ENCODE measurements around the gene CNTNAP2. TPM values are rescaled to one million over a fixed set of nuclear protein-coding genes. Genes with fewer than 3 reads are reported as not detected.

The CNTNAP2 gene
- total RNA-seq, 3 donors from 2014 or later (not counting 1 experiment from before 2014, with no cell fraction given) = 0.18 to 1.1 TPM; not detected in 1

GRCh38 chr7:148230296-148230695 lies 2113.7 kb downstream of the CNTNAP2 start:
- ATAC-seq = no peak
- H3K4me1 ChIP-seq (ENCODE audit: control insufficient read depth, insufficient read depth, low read length) = no peaks in the 10 kb centered on the region
- Mint-ChIP-seq H3K4me1 (no peaks in the 10 kb centered on the region), H3K4me3 (no peak overlapping the region), H3K27ac (no peak overlapping the region), H3K36me3 (no peaks in the 10 kb centered on the region), H3K27me3 (ENCODE audit: low read depth in 2 of 2) (peaks cover 0 to 3% of the 10 kb centered on the region in 2 donors), H3K9me3 (no peaks in the 10 kb centered on the region)
- no peak overlapping the region for H3K4me3 ChIP-seq (ENCODE audit: low read length)
- H3K36me3 ChIP-seq (ENCODE audit: control insufficient read depth, insufficient read depth, low read length) = no peaks in the 10 kb centered on the region
- H3K27ac ChIP-seq (ENCODE audit: low read length) = no peak overlapping the region
- no peak for TF ChIP-seq CTCF (IDR thresholded peaks at IDR 0.05)
- intact Hi-C loops (cut with micrococcal nuclease) = no loop called here
- no peaks in the 10 kb centered on the region for H3K27me3 ChIP-seq (ENCODE audit: control insufficient read depth, insufficient read depth, low read length)
- no peaks in the 10 kb centered on the region for H3K9me3 ChIP-seq (ENCODE audit: control insufficient read depth, insufficient read depth, low read length)
- 84% methylated on average over 3 of the region's 3 CpGs for WGBS (ENCODE audit: insufficient coverage)
- DNase-seq = no peak

- Mint-ChIP-seq H3K9me3 (no peaks in the 10 kb centered on the region), H3K4me1 (no peaks in the 10 kb centered on the region), H3K27me3 (ENCODE audit: low read depth in 2 of 2) (peaks cover 0 to 3% of the 10 kb centered on the region in 2 donors), H3K36me3 (no peaks in the 10 kb centered on the region), H3K4me3 (no peak overlapping the region), H3K27ac (no peak overlapping the region)
- H3K27ac ChIP-seq (ENCODE audit: low read length) = no peak overlapping the region
- WGBS (ENCODE audit: insufficient coverage) = 87% methylated on average over 3 of the region's 4 CpGs
- H3K4me1 ChIP-seq (ENCODE audit: control insufficient read depth, insufficient read depth, low read length) = no peaks in the 10 kb centered on the region
- no peaks in the 10 kb centered on the region for H3K36me3 ChIP-seq (ENCODE audit: control insufficient read depth, insufficient read depth, low read length)
- ATAC-seq (no peak), DNase-seq (no peak)
- H3K4me3 ChIP-seq (ENCODE audit: low read length) = no peak overlapping the region
- no peak for TF ChIP-seq CTCF (IDR thresholded peaks at IDR 0.05)
- H3K9me3 ChIP-seq (ENCODE audit: control insufficient read depth, insufficient read depth, low read length) = no peaks in the 10 kb centered on the region
- intact Hi-C loops (cut with micrococcal nuclease) = no loop called here
- no peaks in the 10 kb centered on the region for H3K27me3 ChIP-seq (ENCODE audit: control insufficient read depth, insufficient read depth, low read length)
Measured at GRCh38 chr7:148230883-148231282, 2114.3 kb downstream of the CNTNAP2 start.

GRCh38 chr7:148232784-148233183 lies 2116.2 kb downstream of the CNTNAP2 start:
- H3K27me3 Mint-ChIP-seq (ENCODE audit: low read depth in 2 of 2) = peaks cover 0 to under 1% of the 10 kb centered on the region in 2 donors
- intact Hi-C loops (cut with micrococcal nuclease) = no loop called here
- H3K4me3 Mint-ChIP-seq = no peak overlapping the region
- Histone ChIP-seq H3K9me3 (ENCODE audit: control insufficient read depth, insufficient read depth, low read length) (no peaks in the 10 kb centered on the region), H3K36me3 (ENCODE audit: control insufficient read depth, insufficient read depth, low read length) (no peaks in the 10 kb centered on the region), H3K4me1 (ENCODE audit: control insufficient read depth, insufficient read depth, low read length) (no peaks in the 10 kb centered on the region), H3K4me3 (ENCODE audit: low read length) (no peak overlapping the region), H3K27me3 (ENCODE audit: control insufficient read depth, insufficient read depth, low read length) (no peaks in the 10 kb centered on the region), H3K27ac (ENCODE audit: low read length) (no peak overlapping the region)
- no peak for ATAC-seq
- no peaks in the 10 kb centered on the region for H3K9me3 Mint-ChIP-seq
- no peaks in the 10 kb centered on the region for H3K4me1 Mint-ChIP-seq
- H3K27ac Mint-ChIP-seq = no peak overlapping the region
- no peaks in the 10 kb centered on the region for H3K36me3 Mint-ChIP-seq
- no peak for TF ChIP-seq CTCF (IDR thresholded peaks at IDR 0.05)
- DNase-seq = no peak
- 93% methylated on average over 3 of the region's 3 CpGs for WGBS (ENCODE audit: insufficient coverage)

GRCh38 chr7:148234715-148235114 lies 2118.1 kb downstream of the CNTNAP2 start:
- no peak for DNase-seq
- TF ChIP-seq CTCF (IDR thresholded peaks at IDR 0.05) = no peak
- H3K27me3 Mint-ChIP-seq (ENCODE audit: low read depth in 2 of 2) = no peaks in the 10 kb centered on the region
- intact Hi-C loops (cut with micrococcal nuclease) = no loop called here
- H3K4me3 Mint-ChIP-seq = no peak overlapping the region
- Histone ChIP-seq H3K36me3 (ENCODE audit: control insufficient read depth, insufficient read depth, low read length) (no peaks in the 10 kb centered on the region), H3K27me3 (ENCODE audit: control insufficient read depth, insufficient read depth, low read length) (no peaks in the 10 kb centered on the region), H3K9me3 (ENCODE audit: control insufficient read depth, insufficient read depth, low read length) (no peaks in the 10 kb centered on the region), H3K27ac (ENCODE audit: low read length) (no peak overlapping the region), H3K4me1 (ENCODE audit: control insufficient read depth, insufficient read depth, low read length) (no peaks in the 10 kb centered on the region), H3K4me3 (ENCODE audit: low read length) (no peak overlapping the region)
- no peaks in the 10 kb centered on the region for H3K9me3 Mint-ChIP-seq
- no CpG with 5 or more reads among the region's 1 CpG for WGBS (ENCODE audit: insufficient coverage)
- ATAC-seq = no peak
- H3K27ac Mint-ChIP-seq = no peak overlapping the region
- no peaks in the 10 kb centered on the region for H3K36me3 Mint-ChIP-seq
- no peaks in the 10 kb centered on the region for H3K4me1 Mint-ChIP-seq

Measured in natural killer cell (primary cell).